Measurements from ENCODE around the gene CNTD1.

The CNTD1 gene

GRCh38 chr17:42806249-42806648, 7.6 kb downstream of the CNTD1 start:
- DNase-seq (ENCODE audit: low spot score): no peak

GRCh38 chr17:42809250-42809649, 10.6 kb downstream of the CNTD1 start:
- DNase-seq (ENCODE audit: low spot score): no peak

- DNase-seq (ENCODE audit: low spot score): peak; percentile 90
These were observed 16.2 kb downstream of the CNTD1 start for GRCh38 chr17:42814633-42815399.

- no peak for DNase-seq (ENCODE audit: low spot score)
These were observed 19.2 kb downstream of the CNTD1 start for GRCh38 chr17:42817866-42818265.

- no peak for DNase-seq (ENCODE audit: low spot score)
These were observed 19.7 kb downstream of the CNTD1 start for GRCh38 chr17:42818379-42818778.

GRCh38 chr17:42819939-42820535, 21.4 kb downstream of the CNTD1 start:
- peak; percentile 71 for DNase-seq (ENCODE audit: low spot score)

GRCh38 chr17:42821176-42821575, 22.5 kb downstream of the CNTD1 start:
- no peak for DNase-seq (ENCODE audit: low spot score)

GRCh38 chr17:42827472-42827871, 28.8 kb downstream of the CNTD1 start:
- no peak for DNase-seq (ENCODE audit: low spot score)

- DNase-seq (ENCODE audit: low spot score): no peak
These were observed 32.3 kb downstream of the CNTD1 start for GRCh38 chr17:42830971-42831370.

GRCh38 chr17:42832213-42832933, 33.7 kb downstream of the CNTD1 start:
- DNase-seq (ENCODE audit: low spot score): no peak

- DNase-seq (ENCODE audit: low spot score): peak; percentile 88
These were observed 34.5 kb downstream of the CNTD1 start, which contains the start of gene PSME3 for GRCh38 chr17:42832934-42833766. TSS of gene PSME3 (plus strand) at chr17:42833397. CDS start at chr17:42833632, 235 bp downstream.

- no peak for DNase-seq (ENCODE audit: low spot score)
These were observed 35.2 kb downstream of the CNTD1 start for GRCh38 chr17:42833767-42834422.

- DNase-seq (ENCODE audit: low spot score): no peak
These were observed 37.1 kb downstream of the CNTD1 start for GRCh38 chr17:42835732-42836131.

GRCh38 chr17:42841975-42842685, 43.5 kb downstream of the CNTD1 start:
- DNase-seq (ENCODE audit: low spot score): no peak

GRCh38 chr17:42843358-42843934, 44.8 kb downstream of the CNTD1 start:
- peak; percentile 65 for DNase-seq (ENCODE audit: low spot score)

- DNase-seq (ENCODE audit: low spot score): no peak
These were observed 45.6 kb downstream of the CNTD1 start, which contains the start of gene AOC2 for GRCh38 chr17:42844271-42844670. TSS of gene AOC2 (plus strand) at chr17:42844580. CDS start at chr17:42844627, 47 bp downstream.

- DNase-seq (ENCODE audit: low spot score): no peak
These were observed 46.3 kb downstream of the CNTD1 start for GRCh38 chr17:42844761-42845555.

- DNase-seq (ENCODE audit: low spot score): no peak
These were observed 46.9 kb downstream of the CNTD1 start for GRCh38 chr17:42845556-42845917.

- DNase-seq (ENCODE audit: low spot score): no peak
These were observed 47.4 kb downstream of the CNTD1 start for GRCh38 chr17:42845918-42846593.

Measured in kidney capillary endothelial cell (primary cell).